HuH-7 (cell line): ENCODE data around the gene CYP26C1.

ENCODE experiments used
- DNase-seq: peaks from one replicate; pipeline ENCODE4 v3.0.0; 2011; ENCODE audit warnings: low spot score

CYP26C1 gene

DNA sequence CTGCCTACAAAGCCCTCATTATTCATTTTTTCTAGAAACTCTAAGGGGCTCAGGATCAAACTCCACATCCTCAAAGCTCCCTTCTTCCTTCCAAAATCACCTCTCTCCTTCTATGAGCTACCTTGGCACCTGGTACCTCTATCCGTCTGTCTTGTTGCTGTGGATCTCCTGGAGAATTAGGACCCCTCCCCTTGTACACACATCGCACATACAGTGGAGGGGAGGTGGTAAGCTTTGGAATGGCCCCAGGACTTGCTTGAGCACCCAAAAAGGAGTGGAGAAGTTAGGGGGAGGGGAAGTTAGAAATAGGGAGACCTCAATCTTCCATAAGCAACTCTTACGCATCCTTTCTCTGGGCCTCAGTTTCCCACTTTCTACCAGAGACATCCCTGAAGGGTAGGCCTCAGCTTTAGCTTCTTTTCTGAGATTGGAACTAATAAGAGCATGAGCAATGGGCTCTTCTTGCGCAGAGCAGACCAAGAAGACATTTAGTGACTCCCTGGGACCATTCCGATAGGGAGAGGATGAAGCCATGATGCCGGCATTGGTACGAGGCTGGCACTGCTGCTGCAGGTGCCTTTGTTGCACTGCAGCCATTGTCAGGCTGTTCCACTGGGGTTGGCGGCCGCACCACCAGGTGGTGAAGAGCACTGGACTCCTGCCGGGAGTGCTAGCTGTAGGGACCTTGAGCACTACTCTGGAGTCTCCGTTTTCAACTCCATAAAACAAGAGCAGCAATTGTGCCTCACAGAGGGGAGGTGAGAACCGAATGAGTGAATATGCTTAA lies 4.5 kb downstream of the CYP26C1 start:
- DNase-seq = no peak

DNA sequence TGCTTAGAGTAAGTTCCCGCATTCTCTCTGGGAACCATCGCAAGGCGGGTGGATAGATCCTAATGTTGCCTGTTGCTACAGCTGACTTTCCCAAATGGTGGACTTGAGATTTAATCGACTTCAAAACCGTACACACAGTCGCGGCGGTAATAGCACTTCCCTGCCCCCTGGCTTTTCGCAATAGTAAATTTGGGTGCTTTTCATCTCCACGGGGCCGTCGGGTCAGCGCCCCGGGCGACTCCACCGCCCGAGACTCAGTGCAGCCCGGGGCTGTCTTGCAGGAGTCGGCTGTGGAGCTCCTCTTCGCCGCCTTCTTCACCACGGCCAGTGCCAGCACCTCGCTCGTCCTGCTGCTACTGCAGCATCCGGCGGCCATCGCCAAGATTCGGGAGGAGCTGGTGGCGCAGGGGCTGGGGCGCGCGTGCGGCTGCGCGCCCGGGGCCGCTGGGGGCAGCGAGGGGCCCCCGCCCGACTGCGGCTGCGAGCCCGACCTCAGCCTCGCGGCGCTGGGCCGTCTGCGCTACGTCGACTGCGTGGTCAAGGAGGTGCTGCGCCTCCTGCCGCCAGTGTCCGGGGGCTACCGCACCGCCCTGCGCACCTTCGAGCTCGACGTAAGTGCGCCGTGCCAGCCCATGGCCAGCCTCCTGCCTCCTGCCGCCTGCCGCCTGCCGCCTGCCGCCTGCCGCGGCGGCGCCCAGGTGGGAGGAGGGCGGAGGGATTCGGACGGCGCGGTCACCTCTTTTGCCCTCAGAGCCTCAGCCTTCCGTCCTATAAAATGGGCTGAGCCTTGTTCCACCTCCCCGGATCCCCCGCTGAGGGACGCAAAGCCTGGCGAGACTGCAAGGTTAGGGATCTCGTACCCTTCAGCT lies 5.3 kb downstream of the CYP26C1 start:
- DNase-seq = no peak

DNA sequence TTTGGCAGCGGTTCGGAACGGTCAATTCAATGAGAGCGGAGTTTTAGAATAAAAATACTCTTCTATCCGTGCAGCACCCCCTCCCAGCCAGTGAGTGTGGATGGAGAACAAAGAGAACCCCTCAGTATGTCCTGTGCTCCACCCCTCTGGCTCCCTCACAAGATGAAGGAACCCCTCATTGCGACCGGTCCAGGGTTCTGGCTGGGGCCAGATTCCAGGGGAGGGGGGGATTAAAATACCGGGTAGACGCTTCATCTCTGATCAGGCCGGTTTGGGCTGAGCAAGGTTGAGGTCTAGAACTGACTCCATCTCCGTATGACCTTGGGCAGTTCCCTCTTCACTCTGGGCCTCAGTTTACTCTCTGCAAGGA lies 5.9 kb downstream of the CYP26C1 start:
- DNase-seq = no peak

DNA sequence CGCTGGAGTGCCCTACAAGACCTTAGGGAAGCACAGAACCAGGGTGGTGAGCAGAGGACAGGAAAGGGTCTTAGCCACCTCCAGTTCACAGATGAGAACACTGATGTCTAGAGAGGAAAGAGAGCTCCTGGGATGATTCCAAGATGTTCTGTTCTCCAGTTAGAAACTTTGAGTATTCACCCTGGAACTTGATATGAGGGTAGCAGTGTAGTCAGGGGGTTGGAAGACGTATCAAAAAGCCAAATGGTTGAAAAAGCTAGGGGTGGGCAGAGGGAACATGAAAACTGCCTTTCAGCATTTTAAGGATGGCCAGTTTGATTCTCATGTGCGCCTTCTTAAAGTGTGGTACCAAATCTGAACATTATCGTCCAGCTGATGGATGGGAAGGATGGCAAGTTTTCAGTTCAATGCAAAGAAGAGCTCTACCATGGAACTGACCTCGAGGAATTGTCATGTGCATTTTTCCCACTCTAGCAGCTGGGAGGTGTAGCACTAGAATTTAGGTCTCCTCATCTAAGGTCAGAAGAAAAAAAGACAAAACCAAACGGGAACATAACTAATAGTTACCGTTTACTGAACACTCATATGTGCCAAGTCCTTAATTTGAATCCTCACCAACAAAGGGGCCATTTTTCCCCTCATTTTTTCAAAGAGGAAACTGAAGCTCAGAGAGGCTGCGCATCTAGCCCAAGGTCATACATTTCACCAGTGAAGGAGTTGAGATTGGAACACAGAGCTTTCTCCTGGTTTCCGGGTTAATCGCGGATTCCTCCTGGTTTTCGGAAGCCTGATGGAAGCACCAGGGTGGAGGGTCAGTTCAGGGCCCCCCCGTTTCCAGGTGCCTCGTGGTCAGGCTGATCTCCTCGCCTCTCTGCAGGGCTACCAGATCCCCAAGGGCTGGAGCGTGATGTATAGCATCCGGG lies 7.1 kb downstream of the CYP26C1 start:
- DNase-seq = no peak

DNA sequence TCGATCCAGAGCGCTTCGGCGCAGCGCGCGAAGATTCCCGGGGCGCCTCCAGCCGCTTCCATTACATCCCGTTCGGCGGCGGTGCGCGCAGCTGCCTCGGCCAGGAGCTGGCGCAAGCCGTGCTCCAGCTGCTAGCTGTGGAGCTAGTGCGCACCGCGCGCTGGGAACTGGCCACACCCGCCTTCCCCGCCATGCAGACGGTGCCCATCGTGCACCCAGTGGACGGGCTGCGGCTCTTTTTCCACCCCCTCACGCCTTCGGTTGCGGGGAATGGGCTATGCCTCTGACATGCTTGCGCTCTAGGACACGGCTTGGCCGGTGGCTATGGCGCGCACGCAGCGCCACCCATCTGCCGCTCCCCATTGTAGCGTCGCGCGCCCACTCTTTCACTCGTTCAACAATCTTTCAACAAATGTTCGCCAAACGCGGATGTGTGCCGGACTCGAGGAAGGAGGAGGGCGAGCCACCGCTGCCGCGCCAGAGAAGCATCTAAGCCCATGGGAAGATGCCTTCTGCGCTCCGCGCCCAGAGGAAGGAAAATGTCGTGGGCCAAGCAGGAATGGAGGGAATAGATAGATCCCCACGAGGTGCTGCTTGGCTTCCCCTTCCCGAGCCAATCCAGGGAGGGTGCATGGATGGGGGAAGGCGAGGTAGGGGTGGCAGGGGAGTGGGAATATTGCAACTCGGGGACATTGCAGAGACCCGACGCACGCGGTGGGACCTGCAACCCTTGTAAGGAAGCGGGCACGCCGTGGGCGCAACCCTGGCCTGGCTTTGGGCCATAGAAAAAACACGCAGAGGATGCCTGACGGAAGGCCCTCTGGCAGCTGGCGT lies 8.0 kb downstream of the CYP26C1 start:
- no peak for DNase-seq

DNA sequence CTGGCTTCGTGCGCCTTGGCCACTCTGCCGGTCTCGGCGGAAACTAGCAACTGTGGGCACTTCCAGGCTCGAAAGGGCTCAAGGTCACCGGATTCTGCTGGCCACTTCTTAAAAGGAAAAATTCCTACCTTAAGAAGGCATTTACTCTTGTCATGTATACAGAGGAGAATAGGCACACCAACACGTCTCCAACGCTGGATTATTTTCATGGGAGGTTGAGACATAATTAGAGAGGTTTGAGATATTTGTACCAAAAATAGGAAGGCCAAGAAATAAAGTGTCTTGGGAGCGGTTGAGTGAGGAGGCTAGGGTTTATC lies 8.6 kb downstream of the CYP26C1 start:
- DNase-seq = no peak

DNA sequence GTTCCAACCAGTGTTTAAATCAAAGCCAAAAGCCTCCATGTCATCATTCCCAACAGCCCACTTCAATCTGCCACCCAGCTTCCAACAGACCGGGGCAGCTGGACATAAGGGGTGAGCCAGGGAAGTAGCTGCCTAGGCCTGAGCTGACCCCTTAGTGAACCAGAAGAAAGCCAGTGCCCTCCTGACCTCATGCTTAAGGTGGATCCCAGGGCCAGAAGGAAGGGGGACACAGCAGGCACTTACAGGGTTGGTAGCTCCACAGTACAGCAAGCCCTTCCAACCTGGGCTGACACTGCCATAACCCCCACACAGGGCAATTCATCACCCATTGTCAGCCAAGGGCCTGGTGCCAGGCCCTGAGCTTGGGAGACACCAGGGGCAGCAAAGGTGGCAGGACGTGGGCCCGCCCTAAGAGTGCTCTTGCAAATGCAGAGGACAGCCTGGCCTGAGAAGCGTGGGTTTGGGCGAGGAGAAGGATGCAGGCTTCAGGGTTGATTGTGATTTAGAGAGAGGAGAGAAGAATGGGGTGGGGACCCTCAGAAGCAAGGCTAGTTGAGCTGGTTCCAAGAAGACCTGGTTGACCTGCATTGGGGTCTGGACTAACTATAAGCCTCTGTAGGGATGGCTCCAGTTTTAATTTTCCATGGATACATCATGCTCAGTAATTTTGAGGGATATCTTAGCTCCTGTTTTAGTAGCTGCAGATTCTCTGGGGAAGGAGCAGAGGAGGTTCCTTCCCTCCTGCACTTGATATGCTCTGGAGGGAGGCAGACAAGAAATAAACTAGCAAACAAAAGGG lies 10.0 kb downstream of the CYP26C1 start:
- DNase-seq = no peak

DNA sequence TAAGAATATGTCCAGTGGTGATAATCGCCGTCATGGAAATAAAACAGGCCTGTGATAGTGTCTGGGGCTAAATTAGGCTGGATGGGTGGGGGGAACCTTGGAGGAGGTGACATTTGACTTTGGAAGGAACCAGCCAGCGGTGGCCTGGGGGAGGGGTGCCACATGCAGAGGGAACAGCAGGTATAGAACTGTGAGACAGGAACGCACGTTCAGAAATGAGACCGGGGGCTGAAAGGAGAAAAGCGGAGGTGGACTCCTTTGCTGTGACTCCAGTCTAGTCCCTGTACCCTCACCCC lies 10.5 kb downstream of the CYP26C1 start:
- DNase-seq = no peak

DNA sequence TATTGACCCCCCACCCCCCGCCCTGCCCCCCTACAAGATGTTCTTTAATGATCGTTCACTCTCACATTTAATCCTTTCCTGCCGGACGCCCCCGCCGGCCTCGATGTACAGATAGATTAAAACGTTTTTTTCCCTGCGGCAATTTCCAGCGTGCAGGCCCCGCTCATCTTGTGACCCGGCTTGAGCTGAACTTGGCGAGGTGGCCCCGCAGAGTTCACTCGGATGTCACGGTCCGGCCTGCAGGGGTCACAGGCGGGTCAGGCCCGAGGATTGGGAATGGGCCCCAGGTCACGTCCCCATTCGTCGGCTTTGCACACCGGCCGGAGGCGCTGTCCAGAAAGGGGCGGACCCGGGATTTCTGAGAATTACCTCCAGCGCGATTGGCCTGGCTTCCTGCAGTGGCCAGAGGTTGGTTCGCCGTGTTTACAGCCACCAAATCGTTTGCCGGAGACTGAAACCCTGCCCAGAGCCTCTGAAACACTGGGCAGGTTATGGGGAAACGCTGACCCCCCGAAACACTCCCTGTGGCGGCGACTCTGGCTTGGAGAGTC lies 11.2 kb downstream of the CYP26C1 start:
- peak; percentile 97 for DNase-seq

DNA sequence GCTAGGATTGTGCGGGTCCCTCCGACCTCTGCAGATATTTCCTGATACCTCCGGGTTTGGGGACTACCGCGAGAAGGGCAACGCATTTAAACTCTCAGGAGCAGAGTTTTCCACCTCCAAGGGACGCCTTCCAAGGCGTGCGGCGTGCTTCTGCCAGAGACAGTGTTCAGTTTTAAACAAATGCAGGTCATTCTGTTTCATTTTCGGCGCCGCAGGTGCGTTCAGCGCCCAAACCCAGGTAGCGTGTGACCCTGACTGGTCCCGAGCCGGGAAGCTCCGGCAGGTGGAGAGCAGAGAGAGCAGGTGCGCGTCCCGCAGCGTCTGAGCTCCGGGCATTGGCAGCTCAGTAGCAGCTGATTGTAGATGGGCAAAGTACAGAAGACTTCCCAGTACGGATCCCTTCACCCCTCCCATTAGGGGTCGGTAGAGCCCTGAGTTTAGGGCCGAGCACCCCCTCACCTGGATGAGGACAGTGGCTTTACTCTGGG lies 11.7 kb downstream of the CYP26C1 start:
- no peak for DNase-seq

DNA sequence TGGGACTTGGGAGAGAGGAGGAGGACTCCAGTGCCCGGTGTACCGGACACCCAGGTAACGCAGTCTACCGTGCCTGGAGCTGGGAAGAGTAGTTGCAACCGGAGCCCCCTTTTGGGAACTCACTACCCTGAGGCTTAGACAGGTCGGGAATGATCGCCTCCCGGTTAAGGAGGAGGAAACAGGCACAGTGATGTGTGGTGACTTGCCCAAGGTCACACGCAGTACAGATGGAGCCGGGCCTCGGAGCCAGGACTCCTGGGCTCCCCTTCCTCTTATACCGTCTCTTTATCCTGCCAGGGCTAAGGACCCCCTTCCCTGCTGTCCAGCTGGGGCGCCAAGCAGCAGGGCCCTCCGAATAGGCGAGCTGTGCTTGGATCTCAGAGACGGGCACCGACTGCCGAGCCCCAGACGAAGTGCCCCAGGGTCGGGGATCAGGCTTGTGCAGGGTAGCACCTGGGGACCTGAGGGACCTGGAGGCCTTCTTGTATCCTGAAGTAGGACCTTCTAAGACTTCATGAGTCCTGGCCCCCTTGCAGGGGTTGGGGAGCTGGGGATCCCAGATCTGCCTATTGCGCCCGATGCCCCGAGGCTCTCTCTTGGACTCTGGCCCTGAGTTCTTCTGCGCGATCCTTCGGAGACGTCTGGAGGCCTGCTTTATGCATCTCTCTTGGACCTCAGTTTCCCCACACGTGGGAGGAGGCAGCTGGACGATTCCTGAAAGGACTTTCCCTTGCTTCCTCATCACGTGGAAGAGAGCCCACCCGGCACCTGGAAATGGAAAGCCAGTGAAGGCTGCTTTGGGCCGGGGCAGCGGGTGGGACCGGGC lies 12.3 kb downstream of the CYP26C1 start:
- DNase-seq = no peak

DNA sequence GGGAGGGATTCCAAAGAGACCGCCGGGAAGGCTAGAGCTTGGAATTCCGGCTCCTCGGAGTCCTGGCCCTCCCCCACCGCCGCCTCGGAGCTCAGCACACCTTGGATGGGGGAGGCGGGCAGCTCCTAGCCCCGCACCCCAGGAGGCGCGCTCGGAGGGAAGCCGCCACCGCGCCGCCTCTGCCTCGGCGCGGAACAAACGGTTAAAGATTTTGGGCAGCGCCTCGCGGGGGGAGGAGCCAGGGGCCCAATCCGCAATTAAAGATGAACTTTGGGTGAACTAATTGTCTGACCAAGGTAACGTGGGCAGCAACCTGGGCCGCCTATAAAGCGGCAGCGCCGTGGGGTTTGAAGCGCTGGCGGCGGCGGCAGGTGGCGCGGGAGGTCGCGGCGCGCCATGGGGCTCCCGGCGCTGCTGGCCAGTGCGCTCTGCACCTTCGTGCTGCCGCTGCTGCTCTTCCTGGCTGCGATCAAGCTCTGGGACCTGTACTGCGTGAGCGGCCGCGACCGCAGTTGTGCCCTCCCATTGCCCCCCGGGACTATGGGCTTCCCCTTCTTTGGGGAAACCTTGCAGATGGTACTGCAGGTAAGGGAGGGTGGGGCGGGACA lies 13.0 kb downstream of the CYP26C1 start, which contains the start of gene CYP26A1:
Gene CYP26A1, plus strand, starts transcription at position 355 of the 608 bp plus-strand sequence. Its CDS starts 42 bp downstream, at position 397.
- peak; percentile 44 for DNase-seq

DNA sequence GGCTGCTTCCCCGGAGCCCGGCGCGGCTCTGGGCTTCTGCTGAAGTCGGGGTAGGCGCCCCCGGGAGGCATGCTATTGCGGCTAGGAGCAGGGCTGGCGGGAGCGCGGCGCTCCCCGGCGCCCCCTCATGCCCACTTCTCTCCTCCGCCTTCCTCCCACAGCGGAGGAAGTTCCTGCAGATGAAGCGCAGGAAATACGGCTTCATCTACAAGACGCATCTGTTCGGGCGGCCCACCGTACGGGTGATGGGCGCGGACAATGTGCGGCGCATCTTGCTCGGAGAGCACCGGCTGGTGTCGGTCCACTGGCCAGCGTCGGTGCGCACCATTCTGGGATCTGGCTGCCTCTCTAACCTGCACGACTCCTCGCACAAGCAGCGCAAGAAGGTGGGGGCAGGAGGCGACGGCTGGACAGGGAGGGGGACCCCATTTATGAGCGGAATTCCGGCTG lies 13.6 kb downstream of the CYP26C1 start:
- peak; percentile 74 for DNase-seq

DNA sequence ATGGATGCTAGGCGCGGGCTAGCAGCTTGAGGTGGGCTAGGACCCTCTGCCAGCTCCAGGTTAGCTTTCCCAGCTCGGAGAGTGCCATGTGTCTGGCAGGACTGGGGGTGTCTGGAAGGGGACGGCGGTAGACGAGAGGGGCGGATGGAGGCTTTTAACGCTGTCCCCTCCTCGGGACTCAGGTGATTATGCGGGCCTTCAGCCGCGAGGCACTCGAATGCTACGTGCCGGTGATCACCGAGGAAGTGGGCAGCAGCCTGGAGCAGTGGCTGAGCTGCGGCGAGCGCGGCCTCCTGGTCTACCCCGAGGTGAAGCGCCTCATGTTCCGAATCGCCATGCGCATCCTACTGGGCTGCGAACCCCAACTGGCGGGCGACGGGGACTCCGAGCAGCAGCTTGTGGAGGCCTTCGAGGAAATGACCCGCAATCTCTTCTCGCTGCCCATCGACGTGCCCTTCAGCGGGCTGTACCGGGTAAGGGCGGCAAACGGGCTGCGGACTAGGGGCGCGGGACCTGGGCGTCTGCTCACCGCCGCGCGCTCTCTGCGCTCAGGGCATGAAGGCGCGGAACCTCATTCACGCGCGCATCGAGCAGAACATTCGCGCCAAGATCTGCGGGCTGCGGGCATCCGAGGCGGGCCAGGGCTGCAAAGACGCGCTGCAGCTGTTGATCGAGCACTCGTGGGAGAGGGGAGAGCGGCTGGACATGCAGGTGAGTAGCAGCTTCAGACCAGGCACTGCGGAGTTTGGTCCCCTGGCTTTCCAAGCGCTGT lies 14.2 kb downstream of the CYP26C1 start:
- no peak for DNase-seq

DNA sequence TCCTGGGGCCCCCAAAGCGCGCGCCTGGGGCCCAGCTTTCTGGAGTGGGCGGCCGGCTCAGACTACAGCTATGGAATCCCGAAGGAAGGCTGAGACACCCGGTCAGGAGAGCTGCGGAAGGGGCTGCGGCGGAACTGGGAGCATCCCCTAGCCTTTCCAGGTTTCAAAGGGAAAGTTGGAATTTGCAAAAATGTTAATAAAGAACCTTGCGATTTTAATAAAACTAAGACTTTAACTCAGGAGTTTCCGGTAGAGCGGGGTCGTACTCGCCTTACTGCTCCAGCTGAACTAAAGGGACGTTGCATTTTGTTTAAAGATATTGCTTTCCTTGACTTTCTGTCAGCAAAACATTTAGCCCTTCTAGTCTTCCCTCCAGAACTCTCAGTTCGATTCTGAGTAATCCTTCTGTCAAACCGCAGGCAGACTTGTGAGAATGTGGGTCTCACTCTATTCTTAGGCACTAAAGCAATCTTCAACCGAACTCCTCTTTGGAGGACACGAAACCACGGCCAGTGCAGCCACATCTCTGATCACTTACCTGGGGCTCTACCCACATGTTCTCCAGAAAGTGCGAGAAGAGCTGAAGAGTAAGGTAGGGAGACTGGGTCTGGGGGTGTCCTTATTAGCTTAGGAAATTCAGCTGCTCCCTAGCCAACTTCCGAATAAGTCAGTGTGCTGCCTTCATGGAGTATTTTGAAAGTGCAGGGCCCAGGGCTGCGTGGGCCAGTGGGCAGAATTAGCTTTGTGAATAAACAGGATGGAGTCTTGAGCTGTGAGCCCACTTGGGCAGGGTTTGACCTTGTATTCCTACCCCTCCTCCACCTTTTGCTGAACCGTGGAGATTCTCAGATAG lies 15.0 kb downstream of the CYP26C1 start:
- no peak for DNase-seq

DNA sequence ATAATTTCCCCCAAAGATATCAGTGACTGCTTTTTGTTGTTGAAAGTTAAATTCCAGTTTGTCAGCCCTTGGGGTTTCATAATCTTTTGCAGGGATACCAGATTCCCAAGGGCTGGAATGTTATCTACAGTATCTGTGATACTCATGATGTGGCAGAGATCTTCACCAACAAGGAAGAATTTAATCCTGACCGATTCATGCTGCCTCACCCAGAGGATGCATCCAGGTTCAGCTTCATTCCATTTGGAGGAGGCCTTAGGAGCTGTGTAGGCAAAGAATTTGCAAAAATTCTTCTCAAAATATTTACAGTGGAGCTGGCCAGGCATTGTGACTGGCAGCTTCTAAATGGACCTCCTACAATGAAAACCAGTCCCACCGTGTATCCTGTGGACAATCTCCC lies 16.3 kb downstream of the CYP26C1 start:
- no peak for DNase-seq

DNA sequence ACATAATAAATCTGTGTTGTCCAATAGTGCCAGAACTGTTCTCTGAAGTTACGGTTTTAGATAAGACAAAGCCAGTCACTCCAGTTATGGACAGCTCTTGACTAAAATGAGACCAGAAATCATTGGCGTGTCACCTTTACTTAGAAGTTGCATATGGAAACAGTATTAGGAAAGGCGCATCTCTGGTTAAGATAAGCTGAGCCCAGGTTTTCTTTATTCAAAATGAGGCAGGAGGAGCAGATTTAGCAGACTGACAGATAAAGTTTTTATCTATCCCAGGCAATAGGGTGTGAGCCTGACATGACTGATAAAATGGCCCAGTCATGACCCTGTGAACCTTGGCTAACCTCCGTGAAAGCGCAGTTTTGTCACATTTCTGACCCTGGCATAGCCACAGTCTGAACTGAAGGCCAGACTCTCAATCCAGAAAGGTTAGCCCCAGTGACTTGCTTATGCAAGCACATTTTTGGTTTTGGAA lies 17.3 kb downstream of the CYP26C1 start:
- DNase-seq = peak; percentile 58
